ENCODE results near the gene ITPR3.
"Not testable (repeated sequence)": the region's sequence is repeated elsewhere in the genome, so short reads cannot be mapped to it uniquely, and the experiment has no call there.

Gene ITPR3

GRCh38 chr6:33592595-33593413 is 28.3 kb upstream of the ITPR3 start:
- DNase-seq (ENCODE audit: extremely low spot score), result no peak
- POLR2A ChIA-PET, result no interaction called here
- TF ChIP-seq TARDBP (IDR thresholded peaks at IDR 0.05), result no peak
- TF ChIP-seq ARNT (IDR thresholded peaks at IDR 0.05), result no peak
- TF ChIP-seq FOXK2 (IDR thresholded peaks at IDR 0.05), result no peak
- no peak for TF ChIP-seq HDGF (IDR thresholded peaks at IDR 0.05; ENCODE audit: borderline replicate concordance)
- TF ChIP-seq FOXM1 (IDR thresholded peaks at IDR 0.05; ENCODE audit: borderline replicate concordance), result no peak
- no peak for TF ChIP-seq L3MBTL2 (conservative IDR thresholded peaks at IDR 0.05)
- no peak for TF ChIP-seq NFRKB (IDR thresholded peaks at IDR 0.05)
- TF ChIP-seq LEF1 (IDR thresholded peaks at IDR 0.05; ENCODE audit: borderline replicate concordance), result no peak
- no peak for TF ChIP-seq BHLHE40 (IDR thresholded peaks at IDR 0.05; ENCODE audit: borderline replicate concordance)
- CTCF ChIA-PET, result interaction anchor here (0.6 kb wide), 1 partner anchor 355 kb away, joined by 3 read pairs; no protein-coding TSS in a partner anchor

GRCh38 chr6:33593414-33593727 is 27.8 kb upstream of the ITPR3 start:
- TF ChIP-seq CTBP1 (IDR thresholded peaks at IDR 0.05; ENCODE audit: borderline replicate concordance), result no peak
- POLR2A ChIA-PET, result no interaction called here
- DNase-seq (ENCODE audit: extremely low spot score), result no peak
- CTCF ChIA-PET, result no interaction called here

DNA sequence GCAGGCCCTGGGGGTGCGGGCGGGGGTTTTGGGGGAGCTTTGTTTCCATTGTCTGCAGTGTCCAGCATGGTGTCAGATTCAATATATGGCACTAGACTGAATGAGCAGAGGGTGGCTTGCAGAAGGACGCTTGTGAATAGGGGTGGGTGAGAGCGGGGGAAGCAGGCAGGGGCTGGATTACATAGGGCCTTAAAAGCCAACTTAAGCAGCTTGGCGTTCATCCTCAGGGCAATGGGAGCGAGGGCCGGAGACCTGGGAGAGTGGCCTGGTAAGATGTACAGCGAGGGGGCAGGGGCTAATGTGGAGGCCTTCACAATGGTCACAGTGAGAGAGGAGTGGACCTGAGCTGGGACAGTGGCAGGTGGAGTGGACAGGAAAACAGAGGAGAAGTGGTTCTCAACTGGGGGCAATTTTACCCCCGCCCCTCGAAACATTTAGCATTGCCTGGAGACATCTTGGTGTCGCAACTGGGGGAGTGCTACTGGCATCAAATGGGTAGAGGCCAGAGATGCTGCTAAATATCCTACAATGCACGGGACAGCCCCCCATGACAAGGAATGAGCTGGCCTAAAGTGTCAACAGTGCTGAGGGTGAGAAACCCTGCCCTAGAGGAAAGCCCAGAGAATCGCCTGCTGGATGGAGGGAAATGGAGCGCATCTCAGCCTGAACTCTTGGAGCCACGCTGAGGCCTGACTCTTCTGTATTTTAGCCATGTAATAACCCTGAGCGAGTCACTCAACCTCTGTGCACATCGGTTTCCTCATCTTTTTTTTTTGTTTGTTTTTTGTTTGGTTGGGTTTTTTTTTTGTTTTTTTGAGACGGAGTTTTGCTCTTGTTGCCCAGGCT is 25.9 kb upstream of the ITPR3 start:
- ChIA-PET POLR2A (interaction anchor here (1.4 kb wide), 1 partner anchor 9 kb away, joined by 3 read pairs; no protein-coding TSS in a partner anchor), CTCF (interaction anchor here (0.7 kb wide), 1 partner anchor 74 kb away, joined by 6 read pairs; no protein-coding TSS in a partner anchor)
- DNase-seq (ENCODE audit: extremely low spot score), result no peak
- TF ChIP-seq FOXK2 (IDR thresholded peaks at IDR 0.05) (no peak), SUZ12 (IDR thresholded peaks at IDR 0.05) (no peak), FOXA1 (IDR thresholded peaks at IDR 0.05) (no peak), ARNT (IDR thresholded peaks at IDR 0.05) (no peak), SP1 (IDR thresholded peaks at IDR 0.05) (no peak), L3MBTL2 (conservative IDR thresholded peaks at IDR 0.05) (no peak), FOXM1 (IDR thresholded peaks at IDR 0.05; ENCODE audit: borderline replicate concordance) (no peak), HDGF (IDR thresholded peaks at IDR 0.05; ENCODE audit: borderline replicate concordance) (no peak), ELF4 (IDR thresholded peaks at IDR 0.05) (no peak), LEF1 (IDR thresholded peaks at IDR 0.05; ENCODE audit: borderline replicate concordance) (no peak), NFRKB (IDR thresholded peaks at IDR 0.05) (no peak), ZNF384 (IDR thresholded peaks at IDR 0.05) (no peak), TARDBP (IDR thresholded peaks at IDR 0.05) (no peak), BHLHE40 (IDR thresholded peaks at IDR 0.05; ENCODE audit: borderline replicate concordance) (no peak), CTBP1 (IDR thresholded peaks at IDR 0.05; ENCODE audit: borderline replicate concordance) (no peak)
- TF ChIP-seq, protein P1, sequence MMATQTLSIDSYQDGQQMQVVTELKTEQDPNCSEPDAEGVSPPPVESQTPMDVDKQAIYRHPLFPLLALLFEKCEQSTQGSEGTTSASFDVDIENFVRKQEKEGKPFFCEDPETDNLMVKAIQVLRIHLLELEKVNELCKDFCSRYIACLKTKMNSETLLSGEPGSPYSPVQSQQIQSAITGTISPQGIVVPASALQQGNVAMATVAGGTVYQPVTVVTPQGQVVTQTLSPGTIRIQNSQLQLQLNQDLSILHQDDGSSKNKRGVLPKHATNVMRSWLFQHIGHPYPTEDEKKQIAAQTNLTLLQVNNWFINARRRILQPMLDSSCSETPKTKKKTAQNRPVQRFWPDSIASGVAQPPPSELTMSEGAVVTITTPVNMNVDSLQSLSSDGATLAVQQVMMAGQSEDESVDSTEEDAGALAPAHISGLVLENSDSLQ (IDR thresholded peaks at IDR 0.05), result no peak

- DNase-seq (ENCODE audit: extremely low spot score); POLR2A ChIA-PET: not testable (repeated sequence)
- CTCF ChIA-PET, result interaction anchor here (0.6 kb wide), 2 partner anchors 105 to 257 kb away, joined by 5 to 10 read pairs; no protein-coding TSS in a partner anchor
These were observed 24.2 kb upstream of the ITPR3 start for GRCh38 chr6:33596894-33597293.

GRCh38 chr6:33597551-33598322 is 23.4 kb upstream of the ITPR3 start:
- CTCF ChIA-PET, result interaction anchor here (0.6 kb wide), 1 partner anchor 256 kb away, joined by 5 read pairs; no protein-coding TSS in a partner anchor
- TF ChIP-seq FOXK2 (IDR thresholded peaks at IDR 0.05) (no peak), SUZ12 (IDR thresholded peaks at IDR 0.05) (no peak), ARNT (IDR thresholded peaks at IDR 0.05) (no peak), FOXA1 (IDR thresholded peaks at IDR 0.05) (no peak)
- TF ChIP-seq, protein P1 (IDR thresholded peaks at IDR 0.05), result no peak
- POLR2A ChIA-PET, result no interaction called here
- no peak for DNase-seq (ENCODE audit: extremely low spot score)

- ChIA-PET CTCF (no interaction called here), POLR2A (no interaction called here)
- DNase-seq (ENCODE audit: extremely low spot score), result no peak
- no peak for TF ChIP-seq TARDBP (IDR thresholded peaks at IDR 0.05)
- TF ChIP-seq, protein P1 (IDR thresholded peaks at IDR 0.05), result no peak
- no peak for TF ChIP-seq FOXK2 (IDR thresholded peaks at IDR 0.05)
- no peak for TF ChIP-seq ELF4 (IDR thresholded peaks at IDR 0.05)
- no peak for TF ChIP-seq CTBP1 (IDR thresholded peaks at IDR 0.05; ENCODE audit: borderline replicate concordance)
- TF ChIP-seq ZNF384 (IDR thresholded peaks at IDR 0.05), result no peak
- no peak for TF ChIP-seq LEF1 (IDR thresholded peaks at IDR 0.05; ENCODE audit: borderline replicate concordance)
- TF ChIP-seq ARNT (IDR thresholded peaks at IDR 0.05), result no peak
- no peak for TF ChIP-seq HDGF (IDR thresholded peaks at IDR 0.05; ENCODE audit: borderline replicate concordance)
- no peak for TF ChIP-seq SUZ12 (IDR thresholded peaks at IDR 0.05)
- TF ChIP-seq FOXM1 (IDR thresholded peaks at IDR 0.05; ENCODE audit: borderline replicate concordance), result no peak
These were observed 21.6 kb upstream of the ITPR3 start for GRCh38 chr6:33599413-33599938.

All from HEK293T (cell line).